ENCODE data around the gene ARFRP1.

GRCh38 chr20:63718996-63719395 lies 11.2 kb upstream of the ARFRP1 start:
- TF ChIP-seq POLR2A (IDR thresholded peaks at IDR 0.05; ENCODE audit: low read length) = no peak
- TF ChIP-seq GATA1 (IDR thresholded peaks at IDR 0.05; ENCODE audit: low read depth, low read length) = no peak
